Stomach smooth muscle (tissue), 2 donors: ENCODE results near the gene REXO1.
"Not testable (repeated sequence)": the region's sequence is repeated elsewhere in the genome, so short reads cannot be mapped to it uniquely, and the experiment has no call there.

ENCODE experiments used
- H3K27ac ChIP-seq: one replicate; pipeline ENCODE4 v1.7.0; 2013; ENCODE audit warnings: mild to moderate bottlenecking, low read length, inconsistent platforms
- H3K27me3 ChIP-seq, 2 donors: one replicate each; pipeline ENCODE4 v1.7.0; 2013; ENCODE audit warnings: low read length in 2 of 2; ENCODE audit not compliant: insufficient read depth in 2 of 2, control insufficient read depth in 1 of 2
- H3K36me3 ChIP-seq, 2 donors: one replicate each; pipeline ENCODE4 v1.7.0; 2013; ENCODE audit warnings: low read length in 2 of 2; ENCODE audit not compliant: control insufficient read depth in 2 of 2, insufficient read depth in 2 of 2
- H3K4me1 ChIP-seq: one replicate; pipeline ENCODE4 v1.7.0; 2013; ENCODE audit warnings: low read length; ENCODE audit not compliant: control insufficient read depth, insufficient read depth
- H3K4me3 ChIP-seq, 2 donors: one replicate each; pipeline ENCODE4 v1.7.0; 2013; ENCODE audit warnings: low read length in 2 of 2
- H3K9ac ChIP-seq, 2 donors: one replicate each; pipeline ENCODE4 v1.7.0; 2013; ENCODE audit warnings: low read length in 2 of 2, mild to moderate bottlenecking in 1 of 2
- H3K9me3 ChIP-seq, 2 donors: one replicate each; pipeline ENCODE4 v1.7.0; 2013; ENCODE audit warnings: low read length in 2 of 2; ENCODE audit not compliant: control insufficient read depth in 2 of 2
- donor health status: healthy.
- donor health status: Pancreatic carcinoma.

REXO1 gene

GRCh38 chr19:1848399-1849131, at the start of gene REXO1:
Gene REXO1 (minus strand): TSS chr19:1848483. CDS start chr19:1848358, 125 bp downstream.
- Histone ChIP-seq H3K27ac (peak within 1 kb of the TSS; percentile 95), H3K4me1 (peaks cover 51% of the 10 kb centered on the region), H3K4me3 (peak within 1 kb of the TSS; percentile 72 to 94), H3K9me3 (no peaks in the 10 kb centered on the region), H3K9ac (peak within 1 kb of the TSS; percentile 74 to 95), H3K27me3 (peaks cover 5 to 7% of the 10 kb centered on the region in 2 donors), H3K36me3 (no peaks in the 10 kb centered on the region)

DNA sequence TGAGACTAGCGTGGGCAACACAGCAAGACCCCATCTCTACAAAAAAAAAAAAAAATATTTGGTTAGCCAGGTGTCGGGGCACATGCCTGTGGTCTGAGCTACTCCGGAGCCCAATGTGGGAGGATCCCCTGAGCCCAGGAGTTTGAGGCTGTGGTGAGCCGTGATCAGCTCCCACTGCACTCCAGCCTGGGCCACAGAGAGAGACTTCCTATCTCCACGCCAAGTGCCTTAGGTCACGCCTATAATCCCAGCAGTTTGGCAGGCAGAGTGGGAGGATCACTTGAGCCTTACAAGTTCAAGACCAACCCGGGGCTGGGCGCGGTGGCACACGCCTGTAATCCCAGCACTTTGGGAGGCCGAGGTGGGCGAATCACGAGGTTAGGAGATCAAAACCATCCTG, 48.2 kb upstream of the REXO1 start:
- peaks cover 5% of the 10 kb centered on the region for H3K4me1 ChIP-seq
- H3K27ac ChIP-seq: no peak overlapping the region
- no peaks in the 10 kb centered on the region for H3K36me3 ChIP-seq

GRCh38 chr19:1893791-1894190, 45.5 kb upstream of the REXO1 start:
- Histone ChIP-seq H3K36me3 (no peaks in the 10 kb centered on the region), H3K9me3 (no peaks in the 10 kb centered on the region), H3K27me3 (no peaks in the 10 kb centered on the region), H3K4me3 (no peak overlapping the region), H3K9ac (no peak overlapping the region), H3K27ac (no peak overlapping the region), H3K4me1 (peaks cover 5% of the 10 kb centered on the region)

More for the DNA sequence above, 48.2 kb upstream of the REXO1 start:
- no peak overlapping the region for H3K4me3 ChIP-seq
- H3K9ac ChIP-seq: no peak overlapping the region
- no peaks in the 10 kb centered on the region for H3K27me3 ChIP-seq
- H3K9me3 ChIP-seq: no peaks in the 10 kb centered on the region

DNA sequence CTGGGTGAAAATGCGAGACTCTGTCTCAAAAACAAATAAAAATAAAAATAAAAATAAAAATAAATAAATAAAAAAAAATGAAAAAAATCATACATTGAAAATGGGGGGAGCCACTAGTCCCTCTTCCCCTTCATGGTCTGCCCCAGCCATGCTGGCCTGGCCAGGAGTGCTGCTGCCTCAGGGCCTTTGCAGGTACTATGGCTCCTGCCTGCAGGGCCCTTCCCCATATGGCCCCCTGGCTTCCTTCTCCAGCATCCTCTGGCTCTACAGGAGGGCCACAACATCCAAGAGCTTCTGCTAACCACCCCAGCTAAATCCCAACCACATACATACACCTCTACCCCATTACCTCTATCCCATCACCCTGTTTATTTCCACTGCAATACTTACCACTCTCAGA, 41.6 kb upstream of the REXO1 start:
- Histone ChIP-seq H3K4me3 (no peak overlapping the region), H3K9ac (no peak overlapping the region), H3K27ac (no peak overlapping the region), H3K27me3 (no peaks in the 10 kb centered on the region), H3K4me1 (peaks cover under 1% of the 10 kb centered on the region), H3K9me3 (no peaks in the 10 kb centered on the region), H3K36me3 (no peaks in the 10 kb centered on the region)

- Histone ChIP-seq H3K9me3 (no peaks in the 10 kb centered on the region), H3K4me1 (peaks cover 15% of the 10 kb centered on the region), H3K27ac (no peak overlapping the region), H3K27me3 (no peaks in the 10 kb centered on the region), H3K36me3 (no peaks in the 10 kb centered on the region), H3K9ac (no peak overlapping the region), H3K4me3 (no peak overlapping the region)
These were observed 40.1 kb upstream of the REXO1 start for GRCh38 chr19:1888385-1888784.

- H3K9me3 ChIP-seq, H3K27ac ChIP-seq, H3K36me3 ChIP-seq, H3K9ac ChIP-seq, H3K27me3 ChIP-seq, H3K4me3 ChIP-seq: not testable (repeated sequence)
- peaks cover 30% of the 10 kb centered on the region for H3K4me1 ChIP-seq
These were observed 38.1 kb upstream of the REXO1 start for GRCh38 chr19:1886360-1886759.

DNA sequence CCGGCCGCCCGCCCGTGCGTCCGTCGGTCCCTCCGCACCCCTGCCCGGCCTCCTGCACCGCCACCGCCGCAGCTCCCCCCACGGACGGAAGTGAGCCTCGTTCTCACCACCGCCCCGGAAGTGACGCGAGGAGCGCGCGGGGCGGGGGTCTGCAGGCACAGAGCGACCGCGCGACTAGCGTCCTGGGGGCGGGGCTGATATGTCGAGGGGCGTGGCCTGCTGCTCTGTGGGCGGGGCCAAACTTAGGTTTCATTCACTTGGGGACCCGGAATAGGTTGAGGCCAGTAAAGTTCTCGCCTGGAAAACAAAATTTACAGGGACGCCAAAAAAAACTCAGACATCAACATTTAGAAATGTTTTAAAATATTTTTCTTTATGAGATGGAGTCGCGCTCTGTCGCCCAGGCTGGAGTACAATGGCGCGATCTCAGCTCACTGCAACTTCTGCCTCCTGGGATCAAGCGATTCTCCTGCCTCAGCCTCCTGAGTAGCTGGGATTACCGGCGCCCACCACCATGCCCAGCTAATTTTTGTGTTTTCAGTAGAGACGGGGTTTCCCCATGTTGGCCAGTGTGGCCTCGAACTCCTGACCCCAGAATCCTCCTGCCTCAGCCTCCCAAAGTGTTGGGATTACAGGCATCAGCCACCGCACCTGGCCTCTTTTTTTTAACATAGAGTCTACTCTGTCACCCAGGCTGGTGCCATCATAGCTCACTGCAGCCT, 37.3 kb upstream of the REXO1 start, which contains the start of gene ABHD17A:
Gene ABHD17A (minus strand): TSS at position 99 of the 722 bp plus-strand sequence. CDS start 3,930 bp downstream, outside the sequence.
- not testable (repeated sequence) for H3K27me3 ChIP-seq, H3K36me3 ChIP-seq, H3K9me3 ChIP-seq
- peak within 1 kb of the TSS; percentile 82 to 83 for H3K9ac ChIP-seq
- peak within 1 kb of the TSS; percentile 79 to 92 for H3K4me3 ChIP-seq
- peak within 1 kb of the TSS; percentile 41 for H3K27ac ChIP-seq
- H3K4me1 ChIP-seq: peaks cover 30% of the 10 kb centered on the region

GRCh38 chr19:1884719-1885334, 36.5 kb upstream of the REXO1 start:
- peaks cover 0 to 2% of the 10 kb centered on the region in 2 donors for H3K36me3 ChIP-seq
- peak overlapping the region; percentile 82 to 83 for H3K9ac ChIP-seq
- H3K4me1 ChIP-seq: peaks cover 34% of the 10 kb centered on the region
- peak overlapping the region; percentile 79 to 92 for H3K4me3 ChIP-seq
- peak overlapping the region; percentile 41 for H3K27ac ChIP-seq
- H3K9me3 ChIP-seq: no peaks in the 10 kb centered on the region
- no peaks in the 10 kb centered on the region for H3K27me3 ChIP-seq

GRCh38 chr19:1884291-1884718, 36.0 kb upstream of the REXO1 start:
- H3K4me1 ChIP-seq: peaks cover 34% of the 10 kb centered on the region
- no peaks in the 10 kb centered on the region for H3K27me3 ChIP-seq
- peaks cover 0 to 2% of the 10 kb centered on the region in 2 donors for H3K36me3 ChIP-seq
- H3K9ac ChIP-seq: peak overlapping the region; percentile 82 to 83
- no peaks in the 10 kb centered on the region for H3K9me3 ChIP-seq
- peak overlapping the region; percentile 79 to 92 for H3K4me3 ChIP-seq
- peak overlapping the region; percentile 41 for H3K27ac ChIP-seq

DNA sequence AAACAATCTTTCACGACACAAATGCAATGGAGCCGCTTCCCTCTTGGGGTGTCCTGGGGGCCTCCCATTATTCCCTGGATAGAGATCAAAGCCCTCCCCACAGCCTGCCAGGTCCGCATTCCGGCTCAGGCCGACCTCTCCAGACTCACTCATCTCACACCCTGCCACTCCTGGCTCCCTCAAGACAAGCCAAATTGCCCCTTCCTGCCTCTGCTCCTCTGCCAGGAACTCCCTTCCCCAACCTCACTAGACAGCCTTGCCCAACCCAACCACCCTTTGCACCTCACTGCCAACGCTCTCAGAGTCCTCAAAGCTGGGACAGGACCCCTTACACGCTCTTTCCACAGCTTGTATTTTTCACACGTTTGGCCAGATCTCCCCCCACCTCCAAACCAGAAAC, 35.5 kb upstream of the REXO1 start:
- Histone ChIP-seq H3K9ac (peak overlapping the region; percentile 82 to 83), H3K27ac (no peak overlapping the region), H3K27me3 (no peaks in the 10 kb centered on the region), H3K4me1 (peaks cover 34% of the 10 kb centered on the region), H3K4me3 (peak overlapping the region; percentile 79 to 92), H3K36me3 (peaks cover 0 to 2% of the 10 kb centered on the region in 2 donors), H3K9me3 (no peaks in the 10 kb centered on the region)
